GM21360 (cell line): ENCODE results near the gene SEL1L2.

Source experiments
- ATAC-seq: cut with Tn5 transposase; IDR thresholded peaks from one replicate; pipeline ENCODE4 v1.9.1; 2021; ENCODE audit warnings: mild to moderate bottlenecking, moderate library complexity; ENCODE audit not compliant: unreplicated experiment

Gene SEL1L2

GRCh38 chr20:13819885-13820645 is 170.3 kb downstream of the SEL1L2 start:
- peak; percentile 79 for ATAC-seq

DNA sequence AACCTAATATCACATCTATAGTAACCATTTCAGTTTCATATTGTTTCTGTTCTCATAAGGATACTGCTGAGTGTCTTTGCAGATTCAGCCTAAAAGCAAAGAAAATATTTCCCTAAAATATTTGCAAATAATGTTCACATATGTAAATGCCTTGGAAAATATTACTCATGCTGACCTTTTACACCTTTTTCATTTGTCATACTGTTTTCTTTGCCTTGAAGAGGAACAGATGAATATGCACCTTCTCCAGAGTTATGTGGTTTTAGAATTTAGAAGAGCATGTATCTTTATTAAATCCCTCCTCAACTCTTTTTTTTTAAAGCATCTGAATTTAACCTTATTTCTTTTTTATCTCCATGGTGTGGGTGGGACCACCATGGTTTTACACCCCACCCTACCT is 173.1 kb downstream of the SEL1L2 start:
- no peak for ATAC-seq

- ATAC-seq: no peak
Observed at GRCh38 chr20:13816757-13817156, 173.7 kb downstream of the SEL1L2 start.

GRCh38 chr20:13814672-13815071 is 175.7 kb downstream of the SEL1L2 start:
- ATAC-seq: no peak

DNA sequence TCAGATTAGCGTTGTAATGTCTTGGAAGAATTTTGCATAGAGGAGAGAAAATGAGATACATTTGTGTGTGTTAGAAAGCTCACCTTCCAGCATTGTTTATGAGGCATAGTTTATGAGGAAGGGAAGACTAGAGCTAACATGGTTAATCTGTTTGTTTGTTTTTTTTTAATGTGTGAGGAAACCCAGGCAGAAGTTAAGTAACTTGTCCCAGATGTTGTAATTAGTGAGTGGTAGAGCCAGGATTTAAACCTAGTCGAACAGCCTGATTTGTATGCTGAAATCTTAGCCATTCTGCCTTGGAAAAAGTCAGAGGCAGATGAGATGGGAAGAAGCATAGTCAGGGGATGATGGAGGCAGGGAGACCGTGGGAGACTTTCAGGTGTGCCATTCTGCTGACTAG is 176.5 kb downstream of the SEL1L2 start:
- ATAC-seq: no peak

DNA sequence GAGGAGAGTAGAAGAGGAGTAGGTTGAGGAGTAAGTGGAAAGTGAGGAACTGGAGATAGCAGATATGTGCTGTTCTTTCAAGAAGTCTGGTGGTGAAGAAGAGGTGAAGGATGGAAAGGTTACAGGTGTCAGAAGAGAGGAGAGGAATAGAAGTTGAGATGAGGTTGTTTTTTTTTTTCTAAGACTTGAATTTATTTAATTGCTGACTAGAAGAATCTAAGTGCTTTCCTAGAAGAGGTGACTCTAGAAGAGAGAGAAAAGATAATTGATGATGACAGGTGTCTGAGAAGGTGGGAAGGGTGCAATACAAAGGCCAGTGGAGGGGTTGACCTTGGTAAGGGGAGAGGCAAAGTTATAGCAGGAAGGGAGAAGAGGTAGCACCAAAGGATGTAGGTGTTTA is 180.0 kb downstream of the SEL1L2 start:
- ATAC-seq: no peak

DNA sequence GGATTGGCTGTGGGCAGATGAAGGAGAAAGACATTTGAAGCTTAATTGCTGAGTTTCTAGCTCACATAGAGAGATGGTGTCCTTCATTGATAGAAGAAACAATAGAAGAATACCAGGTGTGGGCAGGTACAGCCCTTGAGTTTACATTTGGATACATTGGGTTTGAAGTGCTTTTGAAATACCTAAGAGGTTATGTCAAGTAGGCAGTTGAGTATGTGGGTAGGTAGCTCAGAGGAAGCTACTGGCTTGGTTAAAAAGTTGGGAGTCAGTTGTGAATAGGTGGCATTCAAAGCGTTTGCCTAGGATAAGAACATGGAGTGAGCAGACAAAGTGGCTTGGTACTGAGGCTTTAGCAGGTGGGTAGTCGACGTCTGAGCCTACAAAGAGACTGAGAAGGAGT is 180.6 kb downstream of the SEL1L2 start:
- no peak for ATAC-seq

GRCh38 chr20:13809373-13809772 is 181.0 kb downstream of the SEL1L2 start:
- no peak for ATAC-seq

- no peak for ATAC-seq
Observed at GRCh38 chr20:13800728-13801134, 189.7 kb downstream of the SEL1L2 start.

DNA sequence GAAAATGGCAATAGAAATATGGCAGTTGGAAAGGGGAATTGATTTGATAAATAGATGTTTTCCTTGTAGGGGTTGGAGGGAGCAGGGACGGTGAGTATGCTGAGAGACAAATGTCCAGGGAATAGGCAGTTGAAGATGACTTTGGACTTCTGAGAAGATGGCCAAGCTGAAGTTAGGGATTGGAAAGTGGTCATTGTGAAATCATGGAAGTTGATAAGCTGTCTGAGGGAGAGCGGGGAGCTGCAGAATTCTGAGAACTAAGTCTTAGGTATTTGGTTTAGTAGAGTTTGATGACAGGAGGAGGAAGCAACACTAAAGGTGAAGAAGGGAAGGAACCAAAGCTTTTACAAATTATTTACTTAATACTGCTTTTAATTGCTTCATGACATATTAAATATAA is 190.4 kb downstream of the SEL1L2 start:
- ATAC-seq: no peak
